Non-pigmented ciliary epithelial cell (primary cell): ENCODE data around the gene CREG1.
"Not testable (repeated sequence)": the region's sequence is repeated elsewhere in the genome, so short reads cannot be mapped to it uniquely, and the experiment has no call there.

Experiments used
- DNase-seq: peaks from one replicate; pipeline ENCODE4 v3.0.0-alpha.2; 2010; ENCODE audit warnings: low read depth

CREG1 gene

GRCh38 chr1:167553136-167554027 is at the start of gene CREG1:
Gene CREG1 (minus strand): TSS chr1:167553762.
- DNase-seq: peak; percentile 48

- DNase-seq: no peak
Measured at GRCh38 chr1:167602840-167603239, 49.3 kb upstream of the CREG1 start.

GRCh38 chr1:167601442-167602383 is 48.2 kb upstream of the CREG1 start:
- DNase-seq: no peak

GRCh38 chr1:167599957-167600581 is 46.5 kb upstream of the CREG1 start:
- DNase-seq: no peak

- no peak for DNase-seq
Measured at GRCh38 chr1:167594822-167595221, 41.3 kb upstream of the CREG1 start.

- DNase-seq: no peak
Measured at GRCh38 chr1:167593860-167594259, 40.3 kb upstream of the CREG1 start.

- no peak for DNase-seq
Measured at GRCh38 chr1:167592475-167592874, 38.9 kb upstream of the CREG1 start.

GRCh38 chr1:167588361-167588760 is 34.8 kb upstream of the CREG1 start:
- DNase-seq: no peak

GRCh38 chr1:167587872-167588271 is 34.3 kb upstream of the CREG1 start:
- DNase-seq: no peak

- no peak for DNase-seq
Measured at GRCh38 chr1:167587342-167587741, 33.8 kb upstream of the CREG1 start.

- no peak for DNase-seq
Measured at GRCh38 chr1:167584581-167584980, 31.0 kb upstream of the CREG1 start.

GRCh38 chr1:167582722-167583121 is 29.2 kb upstream of the CREG1 start:
- DNase-seq: no peak

- no peak for DNase-seq
Measured at GRCh38 chr1:167582064-167582463, 28.5 kb upstream of the CREG1 start.

GRCh38 chr1:167579986-167580385 is 26.4 kb upstream of the CREG1 start:
- DNase-seq: no peak

GRCh38 chr1:167578939-167579521 is 25.5 kb upstream of the CREG1 start:
- no peak for DNase-seq

GRCh38 chr1:167575649-167576048 is 22.1 kb upstream of the CREG1 start:
- no peak for DNase-seq

- DNase-seq: no peak
Measured at GRCh38 chr1:167573035-167573434, 19.5 kb upstream of the CREG1 start.

GRCh38 chr1:167570712-167571111 is 17.1 kb upstream of the CREG1 start:
- not testable (repeated sequence) for DNase-seq

- no peak for DNase-seq
Measured at GRCh38 chr1:167567663-167568062, 14.1 kb upstream of the CREG1 start.

GRCh38 chr1:167566766-167567165 is 13.2 kb upstream of the CREG1 start:
- DNase-seq: no peak

- no peak for DNase-seq
Measured at GRCh38 chr1:167565922-167566321, 12.4 kb upstream of the CREG1 start.
